ENCODE measurements around the gene HYKK. TPM values are rescaled to one million over a fixed set of nuclear protein-coding genes. Genes with fewer than 3 reads are reported as not detected.

Gene HYKK
- polyA plus RNA-seq, 1 of the 3 experiments (the other 2 are of a cell fraction) = 2.2 TPM

DNA sequence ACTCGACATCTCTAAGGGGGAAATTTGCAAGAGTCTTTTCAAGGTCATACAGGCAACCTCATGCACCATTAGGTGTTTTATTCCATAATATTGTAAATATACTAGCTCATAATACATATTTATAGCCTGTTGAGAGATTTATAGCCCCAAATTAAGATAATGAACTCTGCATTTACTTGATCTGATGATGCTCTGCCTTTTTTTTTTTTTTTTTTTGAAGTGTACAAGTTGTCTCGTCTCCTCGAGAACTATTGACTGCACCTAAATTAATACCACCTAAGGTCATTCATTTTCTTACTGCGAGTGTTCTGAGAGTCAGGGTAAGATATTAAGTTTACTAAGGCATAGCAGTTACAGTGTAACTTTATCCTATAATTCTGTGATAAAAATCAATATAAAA is 64.0 kb downstream of the HYKK start (continued):
- no peak for TF ChIP-seq TAF1 (IDR thresholded peaks at IDR 0.05; ENCODE audit: borderline replicate concordance, low read depth, low read length)

DNA sequence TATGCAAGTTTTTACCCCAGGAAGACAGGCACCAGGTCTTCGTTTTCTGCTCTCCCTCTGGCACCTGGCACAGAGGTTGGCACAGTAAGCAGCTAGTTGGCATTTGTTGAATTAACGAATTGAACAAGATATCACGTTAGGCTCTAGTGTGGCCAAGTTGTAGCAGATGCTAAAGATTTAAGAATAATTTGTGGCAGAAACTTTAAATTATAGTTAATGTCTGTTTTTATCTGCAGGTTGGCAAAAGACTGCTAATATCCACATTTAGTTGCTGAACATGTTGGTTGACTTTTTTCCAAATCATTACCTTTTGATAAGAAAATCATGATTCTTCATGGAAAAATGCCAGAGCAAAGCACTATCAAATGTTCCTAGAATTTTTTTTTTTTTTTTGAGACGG is 66.0 kb downstream of the HYKK start:
- Histone ChIP-seq H3K27me3 (ENCODE audit: insufficient read depth) (no peaks in the 10 kb centered on the region), H3K4me1 (ENCODE audit: control insufficient read depth in 1 of 2, insufficient read depth in 2 of 2, low read depth in 1 of 2, low read length in 1 of 2) (peaks cover 0 to 2% of the 10 kb centered on the region in 2 experiments; a peak in 2 of 4 replicates), H3K4me3 (ENCODE audit: low read depth in 2 of 2, low read length in 1 of 2) (no peak overlapping the region), H3K27ac (ENCODE audit: low read depth in 2 of 2, low read length in 1 of 2) (no peak overlapping the region), H3K36me3 (replicated peaks in 1 of 2; ENCODE audit: control insufficient read depth in 1 of 2, insufficient read depth in 2 of 2, low read length in 1 of 2) (no peaks in the 10 kb centered on the region), H3K9ac (no peak overlapping the region), H3F3A (replicated peaks; ENCODE audit: insufficient read depth) (peaks cover 3% of the 10 kb centered on the region), H4K20me1 (ENCODE audit: insufficient read depth) (no peaks in the 10 kb centered on the region), H3K4me2 (no peak overlapping the region), H2AFZ (ENCODE audit: low read depth) (no peak overlapping the region), H3K9me2 (no peaks in the 10 kb centered on the region), H3K79me2 (ENCODE audit: insufficient read depth) (peaks cover 19% of the 10 kb centered on the region), H3K9me3 (no peaks in the 10 kb centered on the region)
- TF ChIP-seq EP300 (IDR thresholded peaks at IDR 0.05; ENCODE audit: borderline replicate concordance in 1 of 2, low read depth in 1 of 2, low read length in 1 of 2) (no peak), SMC3 (IDR thresholded peaks at IDR 0.05; ENCODE audit: low read depth, low read length) (no peak), FOXJ3 (CRISPR knock-in tag; IDR thresholded peaks at IDR 0.05) (no peak), TAF1 (IDR thresholded peaks at IDR 0.05; ENCODE audit: borderline replicate concordance, low read depth, low read length) (no peak), RFX5 (IDR thresholded peaks at IDR 0.05; ENCODE audit: low read length) (no peak), FOSL2 (IDR thresholded peaks at IDR 0.05; ENCODE audit: borderline replicate concordance, low read depth) (no peak), TCF12 (IDR thresholded peaks at IDR 0.05) (no peak), TEAD4 (IDR thresholded peaks at IDR 0.05; ENCODE audit: borderline replicate concordance, insufficient read depth) (no peak), EZH2phosphoT487 (IDR thresholded peaks at IDR 0.05; ENCODE audit: borderline replicate concordance, low read depth) (no peak), NFIC (IDR thresholded peaks at IDR 0.05; ENCODE audit: borderline replicate concordance) (no peak)
- TF ChIP-seq, protein P1, sequence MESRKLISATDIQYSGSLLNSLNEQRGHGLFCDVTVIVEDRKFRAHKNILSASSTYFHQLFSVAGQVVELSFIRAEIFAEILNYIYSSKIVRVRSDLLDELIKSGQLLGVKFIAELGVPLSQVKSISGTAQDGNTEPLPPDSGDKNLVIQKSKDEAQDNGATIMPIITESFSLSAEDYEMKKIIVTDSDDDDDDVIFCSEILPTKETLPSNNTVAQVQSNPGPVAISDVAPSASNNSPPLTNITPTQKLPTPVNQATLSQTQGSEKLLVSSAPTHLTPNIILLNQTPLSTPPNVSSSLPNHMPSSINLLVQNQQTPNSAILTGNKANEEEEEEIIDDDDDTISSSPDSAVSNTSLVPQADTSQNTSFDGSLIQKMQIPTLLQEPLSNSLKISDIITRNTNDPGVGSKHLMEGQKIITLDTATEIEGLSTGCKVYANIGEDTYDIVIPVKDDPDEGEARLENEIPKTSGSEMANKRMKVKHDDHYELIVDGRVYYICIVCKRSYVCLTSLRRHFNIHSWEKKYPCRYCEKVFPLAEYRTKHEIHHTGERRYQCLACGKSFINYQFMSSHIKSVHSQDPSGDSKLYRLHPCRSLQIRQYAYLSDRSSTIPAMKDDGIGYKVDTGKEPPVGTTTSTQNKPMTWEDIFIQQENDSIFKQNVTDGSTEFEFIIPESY (IDR thresholded peaks at IDR 0.05; ENCODE audit: borderline replicate concordance, low read depth) = no peak
- TF ChIP-seq, protein P2, sequence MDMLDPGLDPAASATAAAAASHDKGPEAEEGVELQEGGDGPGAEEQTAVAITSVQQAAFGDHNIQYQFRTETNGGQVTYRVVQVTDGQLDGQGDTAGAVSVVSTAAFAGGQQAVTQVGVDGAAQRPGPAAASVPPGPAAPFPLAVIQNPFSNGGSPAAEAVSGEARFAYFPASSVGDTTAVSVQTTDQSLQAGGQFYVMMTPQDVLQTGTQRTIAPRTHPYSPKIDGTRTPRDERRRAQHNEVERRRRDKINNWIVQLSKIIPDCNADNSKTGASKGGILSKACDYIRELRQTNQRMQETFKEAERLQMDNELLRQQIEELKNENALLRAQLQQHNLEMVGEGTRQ (IDR thresholded peaks at IDR 0.05; ENCODE audit: borderline replicate concordance, low read depth, low read length) = no peak
- TF ChIP-seq, protein P3, sequence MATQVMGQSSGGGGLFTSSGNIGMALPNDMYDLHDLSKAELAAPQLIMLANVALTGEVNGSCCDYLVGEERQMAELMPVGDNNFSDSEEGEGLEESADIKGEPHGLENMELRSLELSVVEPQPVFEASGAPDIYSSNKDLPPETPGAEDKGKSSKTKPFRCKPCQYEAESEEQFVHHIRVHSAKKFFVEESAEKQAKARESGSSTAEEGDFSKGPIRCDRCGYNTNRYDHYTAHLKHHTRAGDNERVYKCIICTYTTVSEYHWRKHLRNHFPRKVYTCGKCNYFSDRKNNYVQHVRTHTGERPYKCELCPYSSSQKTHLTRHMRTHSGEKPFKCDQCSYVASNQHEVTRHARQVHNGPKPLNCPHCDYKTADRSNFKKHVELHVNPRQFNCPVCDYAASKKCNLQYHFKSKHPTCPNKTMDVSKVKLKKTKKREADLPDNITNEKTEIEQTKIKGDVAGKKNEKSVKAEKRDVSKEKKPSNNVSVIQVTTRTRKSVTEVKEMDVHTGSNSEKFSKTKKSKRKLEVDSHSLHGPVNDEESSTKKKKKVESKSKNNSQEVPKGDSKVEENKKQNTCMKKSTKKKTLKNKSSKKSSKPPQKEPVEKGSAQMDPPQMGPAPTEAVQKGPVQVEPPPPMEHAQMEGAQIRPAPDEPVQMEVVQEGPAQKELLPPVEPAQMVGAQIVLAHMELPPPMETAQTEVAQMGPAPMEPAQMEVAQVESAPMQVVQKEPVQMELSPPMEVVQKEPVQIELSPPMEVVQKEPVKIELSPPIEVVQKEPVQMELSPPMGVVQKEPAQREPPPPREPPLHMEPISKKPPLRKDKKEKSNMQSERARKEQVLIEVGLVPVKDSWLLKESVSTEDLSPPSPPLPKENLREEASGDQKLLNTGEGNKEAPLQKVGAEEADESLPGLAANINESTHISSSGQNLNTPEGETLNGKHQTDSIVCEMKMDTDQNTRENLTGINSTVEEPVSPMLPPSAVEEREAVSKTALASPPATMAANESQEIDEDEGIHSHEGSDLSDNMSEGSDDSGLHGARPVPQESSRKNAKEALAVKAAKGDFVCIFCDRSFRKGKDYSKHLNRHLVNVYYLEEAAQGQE (IDR thresholded peaks at IDR 0.05; ENCODE audit: low read depth, low read length) = no peak
- TF ChIP-seq, protein P4, sequence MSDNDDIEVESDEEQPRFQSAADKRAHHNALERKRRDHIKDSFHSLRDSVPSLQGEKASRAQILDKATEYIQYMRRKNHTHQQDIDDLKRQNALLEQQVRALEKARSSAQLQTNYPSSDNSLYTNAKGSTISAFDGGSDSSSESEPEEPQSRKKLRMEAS (IDR thresholded peaks at IDR 0.05; ENCODE audit: low read depth) = no peak
- TF ChIP-seq, protein P5, sequence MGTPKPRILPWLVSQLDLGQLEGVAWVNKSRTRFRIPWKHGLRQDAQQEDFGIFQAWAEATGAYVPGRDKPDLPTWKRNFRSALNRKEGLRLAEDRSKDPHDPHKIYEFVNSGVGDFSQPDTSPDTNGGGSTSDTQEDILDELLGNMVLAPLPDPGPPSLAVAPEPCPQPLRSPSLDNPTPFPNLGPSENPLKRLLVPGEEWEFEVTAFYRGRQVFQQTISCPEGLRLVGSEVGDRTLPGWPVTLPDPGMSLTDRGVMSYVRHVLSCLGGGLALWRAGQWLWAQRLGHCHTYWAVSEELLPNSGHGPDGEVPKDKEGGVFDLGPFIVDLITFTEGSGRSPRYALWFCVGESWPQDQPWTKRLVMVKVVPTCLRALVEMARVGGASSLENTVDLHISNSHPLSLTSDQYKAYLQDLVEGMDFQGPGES (IDR thresholded peaks at IDR 0.05; ENCODE audit: low read depth, low read length) = no peak
- DNase-seq = no peak
- POLR2A ChIA-PET = no interaction called here
- 73% methylated on average over 4 of the region's 4 CpGs for WGBS (ENCODE audit: low lambda C conversion rate)
- CTCF ChIA-PET = no interaction called here
